HepG2 (cell line): Measurements from ENCODE around the gene SAMM50. TPM values are rescaled to one million over a fixed set of nuclear protein-coding genes. Genes with fewer than 3 reads are reported as not detected.

Source experiments
- ATAC-seq: fragments of 200-7000 bp; cut with Tn5 transposase; 3 replicates; pipeline ENCODE4 v1.9.1; 2020; ENCODE audit warnings: mild to moderate bottlenecking, moderate library complexity
- BruUV-seq: library from RNA; stranded (reverse); fragments of 400-500 nt; replicated peaks from 2 replicates; lab custom pipeline; 2021; lab: Mats Ljungman, UMichigan
- CTCF ChIA-PET: fragments of 300-600 bp; formaldehyde crosslinking; extraction: SDS; loops from one replicate; lab custom pipeline; 2021; ENCODE audit warnings: low total read pairs, inconsistent platforms, low intra/inter-chr PET ratio; lab: Yijun Ruan, JAX
- POLR2A ChIA-PET: fragments of 350-600 bp; sonication (Branson Sonifier 250); formaldehyde crosslinking; loops from one replicate; lab custom pipeline; 2020; ENCODE audit warnings: antibody characterized with exemption, inconsistent platforms; lab: Yijun Ruan, JAX
- DNase-seq: peaks from one replicate; pipeline ENCODE4 v3.0.0-alpha.2; 2015; ENCODE audit warnings: low spot score
- FAIRE-seq: peaks from 3 replicates; lab custom pipeline; 2011; peaks lifted over from hg19 to GRCh38; lab: Jason Lieb, UNC
- H2AFZ ChIP-seq: one replicate; pipeline ENCODE4 v1.6.1; 2011; ENCODE audit warnings: low read length, inconsistent platforms
- H3K27ac ChIP-seq: fragments of 300-600 bp; 3 replicates; pipeline ENCODE4 v1.8.0; 2011; ENCODE audit warnings: mixed run types, mild to moderate bottlenecking, mixed read lengths, low read length, inconsistent platforms; ENCODE audit not compliant: insufficient read depth; ENCODE audit errors: extremely low read length
- H3K27me3 ChIP-seq, 2 experiments: fragments of 200-600 bp in 1 of 2; 2 replicates in 1 of 2; 3 replicates in 1 of 2; pipeline versions ENCODE4 v1.6.0 to v1.8.0; 2011; ENCODE audit warnings: low read length in 2 of 2, mild to moderate bottlenecking in 2 of 2, moderate library complexity in 2 of 2, inconsistent platforms in 1 of 2; ENCODE audit not compliant: insufficient read depth in 2 of 2, control insufficient read depth in 1 of 2
- H3K36me3 ChIP-seq, 2 experiments: fragments of 200-600 bp in 1 of 2; replicated peaks in 1 of 2; 2 replicates in 1 of 2; 3 replicates in 1 of 2; pipeline versions ENCODE4 v1.5.1 to v1.8.0; 2011; ENCODE audit warnings: low read length in 2 of 2, inconsistent platforms in 1 of 2; ENCODE audit not compliant: insufficient read depth in 2 of 2, control insufficient read depth in 1 of 2
- H3K4me1 ChIP-seq: 2 replicates; pipeline ENCODE4 v1.5.1; 2012; ENCODE audit warnings: low read length, inconsistent platforms; ENCODE audit not compliant: insufficient read depth
- H3K4me2 ChIP-seq: 2 replicates; pipeline ENCODE4 v1.6.0; 2011; ENCODE audit warnings: low read depth, low read length, inconsistent platforms
- H3K4me3 ChIP-seq, 3 experiments: fragments of 200-600 bp in 1 of 3; sonication (generic), shearing (Covaris generic) in 1 of 3; replicated peaks in 1 of 3; 2 replicates each; pipeline ENCODE4 v1.5.1; 2011 to 2016; ENCODE audit warnings: low read length in 3 of 3, inconsistent platforms in 2 of 3, low read depth in 2 of 3, mild to moderate bottlenecking in 2 of 3, control low read depth in 1 of 3, mixed read lengths in 1 of 3; ENCODE audit not compliant: insufficient read depth in 1 of 3
- H3K79me2 ChIP-seq: one replicate; pipeline ENCODE4 v1.6.1; 2011; ENCODE audit warnings: low read length, inconsistent platforms; ENCODE audit not compliant: insufficient read depth
- H3K9ac ChIP-seq: 2 replicates; pipeline ENCODE4 v1.6.0; 2011; ENCODE audit warnings: mild to moderate bottlenecking, low read depth, low read length, inconsistent platforms; ENCODE audit not compliant: insufficient read depth
- H3K9me3 ChIP-seq: 2 replicates; pipeline ENCODE4 v1.5.1; 2012; ENCODE audit warnings: mild to moderate bottlenecking, low read length
- H4K20me1 ChIP-seq: 2 replicates; pipeline ENCODE4 v1.6.0; 2011; ENCODE audit warnings: inconsistent platforms, mild to moderate bottlenecking, low read length, moderate library complexity; ENCODE audit not compliant: insufficient read depth
- GATA4 ChIP-seq: sonication (generic); IDR thresholded peaks from 2 replicates; pipeline ENCODE4 v1.6.1; 2016; ENCODE audit warnings: antibody characterized with exemption, low read depth, borderline replicate concordance
- ZNF543 ChIP-seq: sonication (generic); formaldehyde crosslinking; IDR thresholded peaks from 2 replicates; pipeline ENCODE4 v1.4.0; 2020; ENCODE audit warnings: mild to moderate bottlenecking, missing genetic modification reagents
- WGBS: methylation state at CpG from one replicate; pipeline ENCODE4 v1.1.6; 2017; ENCODE audit warnings: low lambda C conversion rate; 5-methylcytosine and 5-hydroxymethylcytosine counted together
- in situ Hi-C: cut with HindIII; loops from 2 replicates; pipeline ENCODE4 v1.10.0; 2017; ENCODE audit warnings: low pct_unique_long_range_greater_than_20kb; ENCODE audit not compliant: extremely low pct_ligation_motif_present
- intact Hi-C: fragments of 100-400 bp; cut with micrococcal nuclease; formaldehyde crosslinking; loops from one replicate; pipeline ENCODE4 v1.10.0; 2022; ENCODE audit not compliant: unreplicated experiment
- polyA plus RNA-seq, 8 experiments: library from polyadenylated mRNA; depleted of rRNA in 3 of 8; stranded (reverse) in 7 of 8; unstranded in 1 of 8; fragments of >200 nt; fragmentation: Illumina TruSeq in 4 of 8; extraction: Trizol in 4 of 8; gene quantifications; 2 replicates each; pipeline versions ENCODE4 v1.2.1 to v1.2.3, GENCODE V29; 2011 to 2016; ENCODE audit warnings: low read depth in 4 of 8, missing spikeins in 1 of 8, mixed read lengths in 1 of 8; ENCODE audit not compliant: insufficient read depth in 1 of 8
- total RNA-seq, 5 experiments: library from RNA; depleted of rRNA; stranded (reverse); fragments of >200 nt; fragmentation: Illumina TruSeq; extraction: Trizol; gene quantifications; 2 replicates each; pipeline ENCODE4 v1.2.3, GENCODE V29; 2016; ENCODE audit warnings: low read depth in 1 of 5
- TF ChIP-seq, protein P1 (sequence below): fragments of 450-650 bp; IDR thresholded peaks from 2 replicates; pipeline ENCODE4 v1.6.1; 2016
- TF ChIP-seq, protein P2 (sequence below): sonication (generic); IDR thresholded peaks from 2 replicates; pipeline ENCODE4 v1.6.1; 2016; ENCODE audit warnings: low read depth, borderline replicate concordance
- TF ChIP-seq, protein P3 (sequence below): sonication (generic); formaldehyde crosslinking; IDR thresholded peaks from 2 replicates; pipeline ENCODE4 v1.4.0; 2020; ENCODE audit warnings: missing genetic modification reagents
- TF ChIP-seq, protein P4 (sequence below): sonication (generic); formaldehyde crosslinking; IDR thresholded peaks from 2 replicates; pipeline ENCODE4 v1.9.0; 2022; ENCODE audit warnings: low read depth, missing genetic modification reagents
- TF ChIP-seq, protein P5 (sequence below): sonication (generic); formaldehyde crosslinking; IDR thresholded peaks from 2 replicates; pipeline ENCODE4 v1.9.0; 2021; ENCODE audit warnings: missing genetic modification reagents, borderline replicate concordance

Gene SAMM50
- total and polyA plus RNA-seq, 2 of the 13 experiments (the other 11 are each of a cell fraction or from before 2014, with no cell fraction given): 34.7 to 63.4 TPM

DNA sequence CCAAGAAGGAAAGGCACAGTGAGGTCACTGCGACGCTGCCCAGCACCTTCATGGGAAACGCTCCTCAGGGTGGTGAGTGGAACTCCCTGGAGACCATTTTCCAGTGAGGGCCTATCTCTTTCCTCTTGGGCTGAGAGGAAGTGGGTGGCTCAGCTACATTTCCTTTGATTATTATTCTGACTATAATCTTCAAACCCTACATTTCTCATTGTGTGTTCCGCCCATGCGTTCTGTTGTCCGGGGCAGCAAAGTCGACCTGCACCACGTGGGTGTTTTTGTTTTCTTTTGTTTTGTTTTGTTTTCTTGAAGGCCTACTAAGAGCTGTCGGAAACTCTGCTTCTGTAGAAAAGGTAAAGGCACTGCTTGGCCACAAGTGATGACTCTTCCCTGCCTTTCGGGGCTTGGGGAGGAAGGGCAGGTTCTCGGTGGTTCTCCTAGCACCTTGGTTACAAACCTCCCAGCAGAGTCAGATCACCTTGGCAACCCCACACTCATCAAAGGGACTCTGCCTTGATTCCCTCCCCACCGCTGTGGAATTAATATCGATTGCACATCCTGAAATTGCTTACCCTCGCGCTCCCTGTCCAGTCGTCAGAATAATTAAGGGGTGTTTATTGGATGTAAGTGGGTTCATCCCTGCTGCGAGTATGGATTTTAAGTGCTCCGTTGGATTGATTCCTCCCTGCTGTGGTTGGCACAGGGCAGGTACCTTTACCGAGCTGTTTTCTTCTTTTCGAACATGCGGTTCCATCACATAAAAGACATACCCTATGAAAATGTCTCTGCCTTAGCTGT is 76.1 kb downstream of the SAMM50 start:
- FAIRE-seq: no peak
- Histone ChIP-seq H2AFZ (no peak overlapping the region), H3K4me1 (0 out of 2 replicates have a peak, but pooled peaks cover 8% of the 10 kb centered on the region), H3K9me3 (no peaks in the 10 kb centered on the region), H3K36me3 (no peaks in the 10 kb centered on the region), H3K27me3 (peaks cover 0 to 6% of the 10 kb centered on the region in 2 experiments; a peak in 1 of 5 replicates), H3K9ac (no peak overlapping the region), H3K4me3 (no peak overlapping the region), H4K20me1 (no peaks in the 10 kb centered on the region), H3K27ac (no peak overlapping the region), H3K4me2 (no peak overlapping the region), H3K79me2 (no peaks in the 10 kb centered on the region)
- ATAC-seq: no peak
- ChIA-PET POLR2A (no interaction called here), CTCF (no interaction called here)
- no TSS peak for BruUV-seq
- intact Hi-C loops (no loop called here), in situ Hi-C loops (no loop called here)
- no peak for TF ChIP-seq ZNF543
- TF ChIP-seq, protein P1, sequence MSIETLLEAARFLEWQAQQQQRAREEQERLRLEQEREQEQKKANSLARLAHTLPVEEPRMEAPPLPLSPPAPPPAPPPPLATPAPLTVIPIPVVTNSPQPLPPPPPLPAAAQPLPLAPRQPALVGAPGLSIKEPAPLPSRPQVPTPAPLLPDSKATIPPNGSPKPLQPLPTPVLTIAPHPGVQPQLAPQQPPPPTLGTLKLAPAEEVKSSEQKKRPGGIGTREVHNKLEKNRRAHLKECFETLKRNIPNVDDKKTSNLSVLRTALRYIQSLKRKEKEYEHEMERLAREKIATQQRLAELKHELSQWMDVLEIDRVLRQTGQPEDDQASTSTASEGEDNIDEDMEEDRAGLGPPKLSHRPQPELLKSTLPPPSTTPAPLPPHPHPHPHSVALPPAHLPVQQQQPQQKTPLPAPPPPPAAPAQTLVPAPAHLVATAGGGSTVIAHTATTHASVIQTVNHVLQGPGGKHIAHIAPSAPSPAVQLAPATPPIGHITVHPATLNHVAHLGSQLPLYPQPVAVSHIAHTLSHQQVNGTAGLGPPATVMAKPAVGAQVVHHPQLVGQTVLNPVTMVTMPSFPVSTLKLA: peak; percentile 35; the same call in 1 of the 2 replicates
- TF ChIP-seq, protein P2, sequence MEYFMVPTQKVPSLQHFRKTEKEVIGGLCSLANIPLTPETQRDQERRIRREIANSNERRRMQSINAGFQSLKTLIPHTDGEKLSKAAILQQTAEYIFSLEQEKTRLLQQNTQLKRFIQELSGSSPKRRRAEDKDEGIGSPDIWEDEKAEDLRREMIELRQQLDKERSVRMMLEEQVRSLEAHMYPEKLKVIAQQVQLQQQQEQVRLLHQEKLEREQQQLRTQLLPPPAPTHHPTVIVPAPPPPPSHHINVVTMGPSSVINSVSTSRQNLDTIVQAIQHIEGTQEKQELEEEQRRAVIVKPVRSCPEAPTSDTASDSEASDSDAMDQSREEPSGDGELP: no peak
- DNase-seq: no peak
- WGBS: 65% methylated on average over 20 of the region's 21 CpGs

DNA sequence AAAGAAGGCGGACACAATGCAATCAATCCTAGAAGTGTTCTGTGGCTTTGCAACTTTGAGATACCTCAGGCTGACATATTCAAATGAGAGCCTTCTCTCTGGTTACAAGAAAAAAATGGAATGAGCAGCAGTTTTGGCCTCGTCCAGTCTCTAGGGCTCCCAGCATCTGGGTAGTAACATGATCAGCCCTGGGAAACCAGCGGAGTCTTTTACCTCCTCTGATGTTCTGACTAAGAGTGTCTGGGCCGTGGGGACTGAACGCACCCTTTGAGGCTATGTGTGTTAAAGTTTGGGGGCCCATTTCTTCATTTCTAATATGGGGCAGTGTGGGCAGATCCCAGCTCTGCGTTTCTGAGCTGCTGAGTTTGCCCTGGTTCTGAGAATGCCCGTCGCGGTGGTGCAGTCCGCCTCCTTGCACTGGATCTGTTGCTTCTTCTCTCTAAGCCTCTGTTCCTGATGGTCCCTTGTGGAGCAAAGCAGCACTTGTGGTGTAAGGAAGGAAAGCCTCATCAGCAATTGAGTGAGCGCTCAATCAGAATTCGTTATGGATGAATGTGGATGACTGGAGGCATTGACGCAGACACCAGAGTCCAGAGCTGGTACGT is 77.0 kb downstream of the SAMM50 start:
- WGBS: 55% methylated on average over 14 of the region's 14 CpGs
- intact Hi-C loops (no loop called here), in situ Hi-C loops (no loop called here)
- Histone ChIP-seq H3K27ac (no peak overlapping the region), H3K4me2 (no peak overlapping the region), H2AFZ (no peak overlapping the region), H3K4me1 (0 out of 2 replicates have a peak, but pooled peaks cover 8% of the 10 kb centered on the region), H3K27me3 (0 out of 5 replicates have a peak, but pooled peaks cover 0 to 2% of the 10 kb centered on the region in 2 experiments), H3K9me3 (no peaks in the 10 kb centered on the region), H3K4me3 (no peak overlapping the region), H3K36me3 (no peaks in the 10 kb centered on the region), H3K79me2 (no peaks in the 10 kb centered on the region), H3K9ac (no peak overlapping the region), H4K20me1 (no peaks in the 10 kb centered on the region)
- ChIA-PET POLR2A (no interaction called here), CTCF (no interaction called here)
- no peak for ATAC-seq
- no peak for DNase-seq
- no TSS peak for BruUV-seq
- no peak for FAIRE-seq
- TF ChIP-seq, protein P3, sequence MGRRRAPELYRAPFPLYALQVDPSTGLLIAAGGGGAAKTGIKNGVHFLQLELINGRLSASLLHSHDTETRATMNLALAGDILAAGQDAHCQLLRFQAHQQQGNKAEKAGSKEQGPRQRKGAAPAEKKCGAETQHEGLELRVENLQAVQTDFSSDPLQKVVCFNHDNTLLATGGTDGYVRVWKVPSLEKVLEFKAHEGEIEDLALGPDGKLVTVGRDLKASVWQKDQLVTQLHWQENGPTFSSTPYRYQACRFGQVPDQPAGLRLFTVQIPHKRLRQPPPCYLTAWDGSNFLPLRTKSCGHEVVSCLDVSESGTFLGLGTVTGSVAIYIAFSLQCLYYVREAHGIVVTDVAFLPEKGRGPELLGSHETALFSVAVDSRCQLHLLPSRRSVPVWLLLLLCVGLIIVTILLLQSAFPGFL (CRISPR knock-in tag): no peak
- TF ChIP-seq GATA4: no peak
- TF ChIP-seq, protein P4, sequence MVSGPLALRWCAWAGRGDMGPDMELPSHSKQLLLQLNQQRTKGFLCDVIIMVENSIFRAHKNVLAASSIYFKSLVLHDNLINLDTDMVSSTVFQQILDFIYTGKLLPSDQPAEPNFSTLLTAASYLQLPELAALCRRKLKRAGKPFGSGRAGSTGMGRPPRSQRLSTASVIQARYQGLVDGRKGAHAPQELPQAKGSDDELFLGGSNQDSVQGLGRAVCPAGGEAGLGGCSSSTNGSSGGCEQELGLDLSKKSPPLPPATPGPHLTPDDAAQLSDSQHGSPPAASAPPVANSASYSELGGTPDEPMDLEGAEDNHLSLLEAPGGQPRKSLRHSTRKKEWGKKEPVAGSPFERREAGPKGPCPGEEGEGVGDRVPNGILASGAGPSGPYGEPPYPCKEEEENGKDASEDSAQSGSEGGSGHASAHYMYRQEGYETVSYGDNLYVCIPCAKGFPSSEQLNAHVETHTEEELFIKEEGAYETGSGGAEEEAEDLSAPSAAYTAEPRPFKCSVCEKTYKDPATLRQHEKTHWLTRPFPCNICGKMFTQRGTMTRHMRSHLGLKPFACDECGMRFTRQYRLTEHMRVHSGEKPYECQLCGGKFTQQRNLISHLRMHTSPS: no peak
- TF ChIP-seq, protein P5, sequence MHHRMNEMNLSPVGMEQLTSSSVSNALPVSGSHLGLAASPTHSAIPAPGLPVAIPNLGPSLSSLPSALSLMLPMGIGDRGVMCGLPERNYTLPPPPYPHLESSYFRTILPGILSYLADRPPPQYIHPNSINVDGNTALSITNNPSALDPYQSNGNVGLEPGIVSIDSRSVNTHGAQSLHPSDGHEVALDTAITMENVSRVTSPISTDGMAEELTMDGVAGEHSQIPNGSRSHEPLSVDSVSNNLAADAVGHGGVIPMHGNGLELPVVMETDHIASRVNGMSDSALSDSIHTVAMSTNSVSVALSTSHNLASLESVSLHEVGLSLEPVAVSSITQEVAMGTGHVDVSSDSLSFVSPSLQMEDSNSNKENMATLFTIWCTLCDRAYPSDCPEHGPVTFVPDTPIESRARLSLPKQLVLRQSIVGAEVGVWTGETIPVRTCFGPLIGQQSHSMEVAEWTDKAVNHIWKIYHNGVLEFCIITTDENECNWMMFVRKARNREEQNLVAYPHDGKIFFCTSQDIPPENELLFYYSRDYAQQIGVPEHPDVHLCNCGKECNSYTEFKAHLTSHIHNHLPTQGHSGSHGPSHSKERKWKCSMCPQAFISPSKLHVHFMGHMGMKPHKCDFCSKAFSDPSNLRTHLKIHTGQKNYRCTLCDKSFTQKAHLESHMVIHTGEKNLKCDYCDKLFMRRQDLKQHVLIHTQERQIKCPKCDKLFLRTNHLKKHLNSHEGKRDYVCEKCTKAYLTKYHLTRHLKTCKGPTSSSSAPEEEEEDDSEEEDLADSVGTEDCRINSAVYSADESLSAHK: no peak
